ENCODE results near the gene COL8A1.

The COL8A1 gene

GRCh38 chr3:99794485-99794884 is 156.1 kb downstream of the COL8A1 start:
- TF ChIP-seq, protein P1, sequence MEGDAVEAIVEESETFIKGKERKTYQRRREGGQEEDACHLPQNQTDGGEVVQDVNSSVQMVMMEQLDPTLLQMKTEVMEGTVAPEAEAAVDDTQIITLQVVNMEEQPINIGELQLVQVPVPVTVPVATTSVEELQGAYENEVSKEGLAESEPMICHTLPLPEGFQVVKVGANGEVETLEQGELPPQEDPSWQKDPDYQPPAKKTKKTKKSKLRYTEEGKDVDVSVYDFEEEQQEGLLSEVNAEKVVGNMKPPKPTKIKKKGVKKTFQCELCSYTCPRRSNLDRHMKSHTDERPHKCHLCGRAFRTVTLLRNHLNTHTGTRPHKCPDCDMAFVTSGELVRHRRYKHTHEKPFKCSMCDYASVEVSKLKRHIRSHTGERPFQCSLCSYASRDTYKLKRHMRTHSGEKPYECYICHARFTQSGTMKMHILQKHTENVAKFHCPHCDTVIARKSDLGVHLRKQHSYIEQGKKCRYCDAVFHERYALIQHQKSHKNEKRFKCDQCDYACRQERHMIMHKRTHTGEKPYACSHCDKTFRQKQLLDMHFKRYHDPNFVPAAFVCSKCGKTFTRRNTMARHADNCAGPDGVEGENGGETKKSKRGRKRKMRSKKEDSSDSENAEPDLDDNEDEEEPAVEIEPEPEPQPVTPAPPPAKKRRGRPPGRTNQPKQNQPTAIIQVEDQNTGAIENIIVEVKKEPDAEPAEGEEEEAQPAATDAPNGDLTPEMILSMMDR (IDR thresholded peaks at IDR 0.05; ENCODE audit: low read depth, low read length): no peak
- no peak for DNase-seq (ENCODE audit: extremely low read depth, low read depth)

GRCh38 chr3:99795573-99795972 is 157.2 kb downstream of the COL8A1 start:
- no peak for DNase-seq (ENCODE audit: extremely low read depth, low read depth)
- TF ChIP-seq, protein P1 (IDR thresholded peaks at IDR 0.05; ENCODE audit: low read depth, low read length): no peak

DNA sequence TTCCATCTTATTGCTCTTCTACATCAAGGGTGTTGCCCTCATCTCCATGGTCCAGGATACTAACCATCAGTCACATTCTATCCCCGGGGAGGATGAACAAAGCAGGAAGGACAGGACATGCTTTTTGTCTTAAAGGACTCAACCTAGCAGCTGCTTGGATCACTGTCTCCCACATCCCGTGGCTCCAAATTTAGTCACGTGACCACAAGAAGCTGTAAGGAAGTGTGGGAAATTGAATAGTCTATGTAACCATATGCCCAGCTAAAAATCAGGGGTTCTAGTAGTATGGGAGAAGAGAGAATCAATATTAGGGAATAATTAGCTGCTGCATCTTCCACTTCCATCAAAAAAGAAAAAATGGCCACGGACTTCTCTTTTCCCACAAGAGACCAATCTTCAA is 161.0 kb downstream of the COL8A1 start:
- DNase-seq (ENCODE audit: extremely low read depth, low read depth): no peak
- TF ChIP-seq, protein P1 (IDR thresholded peaks at IDR 0.05; ENCODE audit: low read depth, low read length): no peak

DNA sequence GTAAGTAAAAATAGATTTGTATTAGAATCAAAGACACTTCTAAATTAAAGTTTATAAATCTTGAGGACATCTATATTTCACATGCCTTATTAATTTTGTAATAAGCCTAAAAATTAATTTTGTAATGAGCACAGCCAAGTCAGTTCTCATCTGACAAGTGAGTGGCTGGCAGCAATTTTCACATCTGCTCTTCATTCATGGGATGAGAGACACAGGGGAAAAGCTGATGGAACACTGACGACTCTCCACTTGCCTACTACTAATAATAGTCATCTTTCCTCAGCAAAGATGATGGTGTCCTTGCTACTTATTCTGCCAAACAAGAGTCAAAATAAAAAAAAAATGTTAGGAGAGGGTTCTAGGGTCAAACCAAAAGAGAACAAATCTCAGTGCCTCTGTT is 164.9 kb downstream of the COL8A1 start:
- no peak for DNase-seq (ENCODE audit: extremely low read depth, low read depth)
- TF ChIP-seq, protein P1 (IDR thresholded peaks at IDR 0.05; ENCODE audit: low read depth, low read length): no peak

GRCh38 chr3:99805160-99805559 is 166.8 kb downstream of the COL8A1 start:
- DNase-seq (ENCODE audit: extremely low read depth, low read depth): no peak
- TF ChIP-seq, protein P1 (IDR thresholded peaks at IDR 0.05; ENCODE audit: low read depth, low read length): no peak

DNA sequence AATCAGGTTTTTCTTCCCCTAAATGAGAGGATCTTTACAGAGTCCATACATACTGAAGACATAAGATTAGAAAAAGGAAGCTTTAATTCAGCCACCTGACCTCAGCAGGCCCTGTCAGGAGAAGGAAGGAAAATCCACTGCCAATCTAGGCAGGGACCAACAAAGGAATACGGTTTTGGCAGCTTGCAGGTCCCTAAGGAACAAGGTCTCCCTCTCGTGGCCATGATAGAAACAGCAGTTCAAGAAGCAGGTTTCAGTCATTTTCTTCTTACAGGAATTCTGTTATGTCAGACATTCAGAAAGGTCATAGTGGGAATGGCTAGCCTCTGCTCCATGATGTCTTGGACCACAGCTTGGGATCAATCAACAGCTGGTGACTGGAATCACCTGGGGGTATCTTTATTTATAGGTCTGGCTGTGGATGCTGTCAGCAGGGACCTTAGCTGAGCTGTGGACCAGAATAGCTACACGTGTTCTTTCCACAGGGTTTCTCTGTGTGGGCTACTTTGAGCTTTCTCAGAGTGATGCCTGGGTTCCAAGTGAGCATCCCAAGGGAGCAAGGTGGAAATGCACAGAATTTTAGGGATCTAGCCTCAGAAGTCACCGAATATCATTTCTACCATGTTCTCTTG is 169.9 kb downstream of the COL8A1 start:
- DNase-seq (ENCODE audit: extremely low read depth, low read depth): peak; percentile 62
- TF ChIP-seq, protein P1 (IDR thresholded peaks at IDR 0.05; ENCODE audit: low read depth, low read length): peak; percentile 88

GRCh38 chr3:99809565-99809964 is 171.2 kb downstream of the COL8A1 start:
- DNase-seq (ENCODE audit: extremely low read depth, low read depth): no peak

More at GRCh38 chr3:99809565-99809964, 171.2 kb downstream of the COL8A1 start:
- TF ChIP-seq, protein P1 (IDR thresholded peaks at IDR 0.05; ENCODE audit: low read depth, low read length): no peak
